ENCODE measurements around the gene B3GAT1. TPM values are rescaled to one million over a fixed set of nuclear protein-coding genes. Genes with fewer than 3 reads are reported as not detected.

The B3GAT1 gene
- total and polyA plus RNA-seq, 2 of the 13 experiments (the other 11 are each of a cell fraction or from before 2014, with no cell fraction given) = not detected

- Histone ChIP-seq H3K36me3 (replicated peaks in 1 of 2; ENCODE audit: control insufficient read depth in 1 of 2, insufficient read depth in 2 of 2, low read length in 2 of 2) (no peaks in the 10 kb centered on the region), H3K9me3 (ENCODE audit: low read length) (no peaks in the 10 kb centered on the region), H3K4me2 (ENCODE audit: low read depth, low read length) (no peak overlapping the region), H2AFZ (ENCODE audit: low read length) (no peak overlapping the region), H3K79me2 (ENCODE audit: insufficient read depth, low read length) (no peaks in the 10 kb centered on the region), H3K4me3 (replicated peaks in 1 of 3; ENCODE audit: insufficient read depth in 1 of 3, low read depth in 2 of 3, low read length in 3 of 3) (no peak overlapping the region), H3K9ac (ENCODE audit: insufficient read depth, low read depth, low read length) (no peak overlapping the region), H3K27ac (ENCODE audit: extremely low read length, insufficient read depth, low read length) (no peak overlapping the region), H4K20me1 (ENCODE audit: insufficient read depth, low read length) (no peaks in the 10 kb centered on the region), H3K4me1 (ENCODE audit: insufficient read depth, low read length) (no peaks in the 10 kb centered on the region), H3K27me3 (ENCODE audit: control insufficient read depth in 1 of 2, insufficient read depth in 2 of 2, low read length in 2 of 2) (peaks cover 0 to 26% of the 10 kb centered on the region in 2 experiments; a peak in 4 of 5 replicates)
- TF ChIP-seq EZH2 (conservative IDR thresholded peaks at IDR 0.05; ENCODE audit: low read depth, low read length) (0 out of 2 replicates have a peak, but pooled peaks have one; percentile 41), ZNF784 (CRISPR knock-in tag; IDR thresholded peaks at IDR 0.05; ENCODE audit: borderline replicate concordance) (no peak)
- in situ Hi-C loops (cut with HindIII; ENCODE audit: extremely low pct_ligation_motif_present, low pct_unique_long_range_greater_than_20kb) = no loop called here
- BruUV-seq (replicated peaks) = no TSS peak
- no peak for DNase-seq (ENCODE audit: low spot score)
- intact Hi-C loops (cut with micrococcal nuclease; ENCODE audit: unreplicated experiment) = no loop called here
- ChIA-PET POLR2A (no interaction called here), CTCF (ENCODE audit: low intra/inter-chr PET ratio, low total read pairs) (interaction anchor here (1.1 kb wide), 1 partner anchor 186 kb away, joined by 3 read pairs; no protein-coding TSS in a partner anchor)
- WGBS (ENCODE audit: low lambda C conversion rate) = 14% methylated on average over 19 of the region's 21 CpGs
- FAIRE-seq = no peak
- peak; percentile 6; the same call in 2 of the 3 replicates for ATAC-seq
These were observed 19.0 kb downstream of the B3GAT1 start for GRCh38 chr11:134392953-134393615.

- FAIRE-seq = no peak
- CTCF ChIA-PET (ENCODE audit: low intra/inter-chr PET ratio, low total read pairs) = no interaction called here
These were observed 20.4 kb downstream of the B3GAT1 start for GRCh38 chr11:134391656-134392055.

More at GRCh38 chr11:134391656-134392055, 20.4 kb downstream of the B3GAT1 start:
- H3K79me2 ChIP-seq (ENCODE audit: insufficient read depth, low read length) = no peaks in the 10 kb centered on the region
- DNase-seq (ENCODE audit: low spot score) (no peak), ATAC-seq (no peak)
- TF ChIP-seq ZFP82 (CRISPR knock-in tag; IDR thresholded peaks at IDR 0.05; ENCODE audit: borderline replicate concordance) = no peak
- TF ChIP-seq ZNF484 (CRISPR knock-in tag; IDR thresholded peaks at IDR 0.05; ENCODE audit: borderline replicate concordance, low read depth) = no peak
- TF ChIP-seq FOXM1 (CRISPR knock-in tag; IDR thresholded peaks at IDR 0.05) = no peak
- no peak for TF ChIP-seq NFE2L2 (IDR thresholded peaks at IDR 0.05; ENCODE audit: low read length)
- TF ChIP-seq, protein P1, sequence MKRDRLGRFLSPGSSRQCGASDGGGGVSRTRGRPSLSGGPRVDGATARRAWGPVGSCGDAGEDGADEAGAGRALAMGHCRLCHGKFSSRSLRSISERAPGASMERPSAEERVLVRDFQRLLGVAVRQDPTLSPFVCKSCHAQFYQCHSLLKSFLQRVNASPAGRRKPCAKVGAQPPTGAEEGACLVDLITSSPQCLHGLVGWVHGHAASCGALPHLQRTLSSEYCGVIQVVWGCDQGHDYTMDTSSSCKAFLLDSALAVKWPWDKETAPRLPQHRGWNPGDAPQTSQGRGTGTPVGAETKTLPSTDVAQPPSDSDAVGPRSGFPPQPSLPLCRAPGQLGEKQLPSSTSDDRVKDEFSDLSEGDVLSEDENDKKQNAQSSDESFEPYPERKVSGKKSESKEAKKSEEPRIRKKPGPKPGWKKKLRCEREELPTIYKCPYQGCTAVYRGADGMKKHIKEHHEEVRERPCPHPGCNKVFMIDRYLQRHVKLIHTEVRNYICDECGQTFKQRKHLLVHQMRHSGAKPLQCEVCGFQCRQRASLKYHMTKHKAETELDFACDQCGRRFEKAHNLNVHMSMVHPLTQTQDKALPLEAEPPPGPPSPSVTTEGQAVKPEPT (CRISPR knock-in tag; IDR thresholded peaks at IDR 0.05; ENCODE audit: low read depth) = no peak
- TF ChIP-seq CENPBD1 (CRISPR knock-in tag; IDR thresholded peaks at IDR 0.05; ENCODE audit: borderline replicate concordance, low read depth) = no peak
- H3K36me3 ChIP-seq (replicated peaks in 1 of 2; ENCODE audit: control insufficient read depth in 1 of 2, insufficient read depth in 2 of 2, low read length in 2 of 2) = no peaks in the 10 kb centered on the region
- H2AFZ ChIP-seq (ENCODE audit: low read length) = no peak overlapping the region
- no peaks in the 10 kb centered on the region for H3K9me3 ChIP-seq (ENCODE audit: low read length)
- no peaks in the 10 kb centered on the region for H4K20me1 ChIP-seq (ENCODE audit: insufficient read depth, low read length)
- POLR2A ChIA-PET = no interaction called here
- intact Hi-C loops (cut with micrococcal nuclease; ENCODE audit: unreplicated experiment) = no loop called here
- WGBS (ENCODE audit: low lambda C conversion rate) = 5% methylated on average over 8 of the region's 13 CpGs
- H3K4me3 ChIP-seq (replicated peaks in 1 of 3; ENCODE audit: insufficient read depth in 1 of 3, low read depth in 2 of 3, low read length in 3 of 3) = no peak overlapping the region
- no peak overlapping the region for H3K4me2 ChIP-seq (ENCODE audit: low read depth, low read length)
- no peak overlapping the region for H3K27ac ChIP-seq (ENCODE audit: extremely low read length, insufficient read depth, low read length)
- H3K4me1 ChIP-seq (ENCODE audit: insufficient read depth, low read length) = no peaks in the 10 kb centered on the region
- H3K27me3 ChIP-seq (ENCODE audit: control insufficient read depth in 1 of 2, insufficient read depth in 2 of 2, low read length in 2 of 2) = peaks cover 2 to 31% of the 10 kb centered on the region in 2 experiments; a peak in 4 of 5 replicates
- no peak overlapping the region for H3K9ac ChIP-seq (ENCODE audit: insufficient read depth, low read depth, low read length)
- in situ Hi-C loops (cut with HindIII; ENCODE audit: extremely low pct_ligation_motif_present, low pct_unique_long_range_greater_than_20kb) = no loop called here
- BruUV-seq (replicated peaks) = no TSS peak
